T-helper 22 cell (primary cell): ENCODE results near the gene XPC.

Source experiments
- DNase-seq: peaks from one replicate; pipeline ENCODE4 v3.0.0-alpha.2; 2020; ENCODE audit warnings: low read depth

Gene XPC

DNA sequence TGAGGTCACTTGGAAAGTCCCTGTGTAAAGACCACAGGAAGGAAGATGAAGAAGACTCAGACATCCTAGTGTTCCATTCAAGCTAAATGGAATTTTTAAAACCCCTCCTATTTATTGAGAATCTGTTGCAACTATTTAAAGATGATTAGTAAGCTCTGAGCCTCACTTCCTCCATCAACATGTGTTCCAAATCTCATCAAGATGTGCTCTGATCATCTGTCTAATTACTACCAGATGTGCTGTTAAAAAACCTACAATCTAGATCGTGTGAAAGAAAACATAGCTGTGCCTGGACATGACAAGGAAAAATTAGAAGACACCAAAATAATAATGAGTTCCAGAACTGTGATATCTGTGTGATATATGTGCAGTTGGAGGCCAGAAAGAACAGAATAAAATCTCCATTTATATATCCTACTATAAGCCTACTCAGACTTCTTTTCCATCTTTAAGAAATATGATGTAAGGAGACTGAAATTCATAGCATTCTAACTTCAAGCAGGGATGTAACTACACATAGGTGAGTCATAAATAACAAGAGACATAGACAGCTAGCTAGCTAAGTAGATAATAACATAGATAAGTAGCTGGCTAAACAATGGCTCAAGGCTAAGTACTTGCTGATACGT lies 7.8 kb downstream of the XPC start:
- DNase-seq: no peak

DNA sequence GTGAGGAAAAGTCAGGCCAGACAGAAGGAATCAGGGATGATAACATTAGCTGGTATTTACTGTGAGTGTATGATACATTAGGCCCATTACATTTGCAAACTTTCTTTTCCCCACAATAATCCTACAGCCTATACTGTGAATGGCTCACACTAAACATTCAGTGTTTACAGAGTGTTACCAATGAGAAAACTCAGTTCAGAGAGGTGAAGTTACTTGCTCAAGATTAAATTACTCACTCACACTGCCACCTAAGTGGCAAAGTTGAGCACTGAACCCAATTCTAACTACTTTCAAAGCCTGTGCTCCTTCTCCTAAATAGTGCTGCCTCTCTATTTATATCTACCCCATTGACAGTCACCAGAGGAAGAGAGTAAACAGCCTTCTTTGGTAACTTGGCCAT lies 8.5 kb downstream of the XPC start:
- no peak for DNase-seq

DNA sequence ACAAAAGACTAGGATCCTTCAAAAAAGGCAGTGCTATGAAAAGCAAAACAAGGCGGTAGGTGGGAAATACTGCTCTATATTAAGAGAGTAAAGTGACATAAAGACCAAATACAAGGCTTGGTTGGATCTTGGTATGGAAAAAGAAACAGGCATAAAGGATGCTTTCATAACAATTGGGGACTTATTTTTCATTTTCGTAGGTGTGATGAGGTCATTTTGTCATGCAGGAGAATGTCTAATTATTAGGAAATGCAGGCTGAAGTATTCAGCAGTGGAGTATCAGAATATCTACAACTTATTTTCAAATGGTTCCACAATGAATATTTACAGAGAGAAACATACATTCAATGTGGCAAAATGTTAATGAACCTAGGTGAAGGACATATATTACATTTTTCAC lies 9.0 kb downstream of the XPC start:
- no peak for DNase-seq

DNA sequence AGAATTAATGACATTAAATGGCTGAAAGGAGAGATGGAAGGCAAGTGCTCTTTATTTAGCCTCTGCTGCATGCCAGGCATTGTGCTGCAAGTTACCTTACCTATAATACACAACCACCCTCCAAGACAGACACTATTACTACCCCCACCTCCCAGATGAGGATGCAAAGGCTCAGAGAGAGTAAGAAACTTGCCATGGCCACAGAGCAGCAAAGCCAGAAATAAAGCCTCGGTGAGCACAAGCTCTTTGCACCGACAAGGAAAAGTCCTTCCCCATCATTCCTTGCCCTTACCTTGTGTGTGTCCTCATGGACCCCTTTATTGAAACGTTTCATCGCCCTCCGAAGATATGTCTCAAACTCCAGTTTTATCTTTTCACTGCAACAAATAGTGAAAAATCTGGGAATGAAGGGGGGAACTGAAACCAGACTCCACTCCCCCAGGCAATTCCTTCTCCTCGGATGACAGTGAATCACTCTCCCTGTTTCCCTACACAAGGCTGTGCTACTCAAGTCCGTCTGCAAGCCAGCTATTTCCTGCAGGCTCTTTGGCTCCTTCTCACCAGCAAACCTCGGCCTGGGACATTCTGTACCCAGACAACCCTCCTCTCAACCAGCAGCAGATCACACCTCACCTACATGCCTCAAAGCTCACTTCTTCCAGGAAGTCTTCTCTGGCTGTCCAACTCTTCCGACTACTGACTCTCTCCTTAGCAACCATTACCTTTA lies 11.4 kb downstream of the XPC start:
- no peak for DNase-seq

DNA sequence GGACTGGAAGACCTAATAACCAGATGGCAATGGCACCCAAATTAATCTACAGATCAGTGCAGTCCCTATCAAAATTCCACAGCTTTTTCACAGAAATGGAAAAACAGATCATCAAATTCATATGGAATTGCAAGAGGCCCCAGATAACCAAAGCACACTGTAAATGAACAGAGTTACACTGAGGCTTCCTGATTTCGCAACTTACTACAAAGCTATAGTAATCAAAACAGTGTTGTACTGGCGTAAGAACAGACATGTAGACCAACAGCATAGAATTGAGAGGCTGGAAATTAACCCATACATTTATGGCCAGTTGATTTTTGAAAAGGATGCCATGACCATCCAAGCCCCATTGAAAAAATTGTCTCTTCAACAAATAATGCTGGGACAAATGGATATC lies 16.2 kb downstream of the XPC start:
- no peak for DNase-seq

DNA sequence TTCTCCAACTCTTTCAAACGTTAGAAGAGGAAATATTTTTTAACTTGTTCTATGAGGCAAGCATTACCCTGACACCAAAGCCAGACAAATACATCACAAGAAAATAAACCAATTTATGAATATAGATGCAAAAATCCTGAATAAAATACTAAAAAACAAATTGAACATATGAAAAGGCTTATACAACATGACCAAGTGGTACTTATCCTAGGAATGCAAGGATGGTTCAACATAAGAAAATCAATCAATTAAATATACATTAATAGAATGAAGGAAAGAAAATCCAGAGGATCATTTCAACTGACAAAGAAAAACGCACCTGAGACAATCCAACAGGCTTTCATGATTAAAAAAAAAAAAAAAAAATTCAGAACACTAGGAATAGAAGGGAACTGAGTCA lies 17.1 kb downstream of the XPC start:
- DNase-seq: no peak

DNA sequence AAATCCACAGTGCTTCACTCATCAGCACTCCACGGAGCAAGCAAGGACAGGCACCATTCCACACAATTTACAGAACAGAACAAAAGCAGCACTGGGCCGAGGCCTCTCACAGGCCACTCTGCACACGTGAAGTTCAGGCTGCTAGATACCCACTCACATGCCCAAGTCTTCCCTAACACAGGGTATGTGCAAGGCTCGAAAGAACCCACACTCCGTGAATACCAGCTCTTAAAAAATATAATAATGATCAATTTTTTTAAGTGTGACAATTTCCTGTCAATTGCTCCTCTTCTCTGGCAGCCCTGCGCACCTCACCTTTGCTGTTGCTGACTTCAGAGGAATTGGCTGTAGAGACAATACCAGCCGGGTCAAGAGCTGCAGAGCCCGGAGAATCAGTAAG lies 19.0 kb downstream of the XPC start:
- no peak for DNase-seq

DNA sequence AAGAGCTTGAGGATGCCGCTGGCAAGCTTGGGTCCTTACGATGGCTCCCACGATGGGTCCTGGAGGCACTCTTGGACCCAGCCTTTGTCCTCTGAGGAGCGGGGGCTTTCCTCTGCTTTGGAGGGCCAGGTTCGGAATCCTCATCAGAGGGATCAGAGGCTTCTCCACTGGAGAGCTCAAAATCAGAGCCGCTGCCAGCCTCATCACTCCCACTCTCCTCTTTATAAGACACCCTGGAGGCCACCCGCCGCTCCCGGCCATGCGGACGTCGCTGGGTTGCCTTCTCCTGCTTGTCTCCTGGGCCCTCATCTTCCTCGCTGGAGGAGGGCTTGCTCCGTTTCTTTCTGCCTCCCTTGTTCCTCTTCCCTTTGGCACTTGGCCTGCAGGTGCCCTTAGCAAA lies 20.0 kb downstream of the XPC start:
- no peak for DNase-seq

DNA sequence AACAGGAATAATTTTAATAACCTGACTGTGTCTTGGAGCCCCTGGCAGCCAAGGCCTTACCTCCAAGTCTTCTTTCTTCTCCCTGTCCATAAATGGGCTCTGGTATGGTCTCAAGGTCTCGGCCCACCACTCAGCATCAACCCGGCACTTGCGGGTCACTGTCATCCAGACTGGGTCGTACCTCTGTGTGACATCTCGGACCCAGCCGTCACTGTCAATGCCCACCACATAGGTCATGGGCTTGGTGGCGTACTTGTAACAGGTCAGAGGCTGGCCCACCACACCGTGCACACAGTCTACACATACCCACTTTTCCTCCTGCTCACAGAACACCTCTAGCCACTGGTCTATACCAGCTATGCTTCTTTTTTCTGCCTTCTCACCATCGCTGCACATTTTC lies 20.4 kb downstream of the XPC start:
- DNase-seq: no peak

DNA sequence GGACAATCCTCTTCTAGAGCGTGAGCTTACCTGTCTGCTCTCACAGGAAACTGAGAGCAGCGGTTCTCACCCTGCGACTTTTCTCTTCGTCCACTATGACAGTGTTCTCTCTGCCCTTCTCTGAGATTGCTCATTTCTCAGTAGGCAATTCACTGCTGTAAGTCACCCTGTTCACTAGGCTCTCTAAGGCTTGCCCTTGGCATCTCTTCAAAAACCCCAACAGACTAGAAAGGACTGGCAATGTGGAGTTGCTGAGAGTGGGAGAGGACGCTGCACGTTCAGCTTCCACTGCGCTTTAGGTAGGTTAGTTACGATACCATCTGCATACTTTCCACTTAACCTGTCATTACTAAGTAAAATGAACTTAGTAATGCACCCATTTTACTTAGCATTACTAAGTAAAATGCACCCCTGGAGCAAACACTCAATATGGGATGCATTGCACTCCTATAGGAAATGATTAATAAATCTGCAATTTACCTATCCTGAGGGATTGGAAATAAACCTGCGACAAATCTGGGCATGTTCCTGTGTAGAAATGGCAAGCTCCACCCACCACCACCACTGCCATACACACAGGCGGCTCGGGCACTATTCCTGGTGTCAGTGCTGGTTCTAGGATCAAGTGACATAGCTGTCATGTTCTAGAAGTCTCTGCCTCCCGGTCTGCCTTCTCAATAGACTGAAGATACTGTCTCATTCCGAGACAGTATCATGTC lies 21.4 kb downstream of the XPC start:
- no peak for DNase-seq

DNA sequence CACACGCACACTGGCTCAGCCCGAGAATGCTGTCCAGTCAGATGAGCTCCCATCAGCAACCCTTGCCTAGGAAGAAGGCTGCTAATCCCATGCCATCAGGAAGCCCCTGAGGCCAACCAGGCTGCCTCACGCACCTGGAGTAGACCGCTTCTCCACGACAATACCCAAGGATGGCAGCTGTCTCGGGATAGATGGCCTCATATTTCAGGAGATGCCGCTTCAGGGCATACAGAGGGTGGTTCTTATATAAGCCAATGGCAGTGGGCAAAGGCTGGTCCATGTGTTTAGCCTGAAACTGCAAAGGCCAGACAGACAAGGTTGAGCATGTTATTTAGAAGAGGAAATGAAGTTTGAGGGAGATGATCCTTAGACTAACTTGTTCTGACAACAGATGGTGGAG lies 22.2 kb downstream of the XPC start:
- no peak for DNase-seq

DNA sequence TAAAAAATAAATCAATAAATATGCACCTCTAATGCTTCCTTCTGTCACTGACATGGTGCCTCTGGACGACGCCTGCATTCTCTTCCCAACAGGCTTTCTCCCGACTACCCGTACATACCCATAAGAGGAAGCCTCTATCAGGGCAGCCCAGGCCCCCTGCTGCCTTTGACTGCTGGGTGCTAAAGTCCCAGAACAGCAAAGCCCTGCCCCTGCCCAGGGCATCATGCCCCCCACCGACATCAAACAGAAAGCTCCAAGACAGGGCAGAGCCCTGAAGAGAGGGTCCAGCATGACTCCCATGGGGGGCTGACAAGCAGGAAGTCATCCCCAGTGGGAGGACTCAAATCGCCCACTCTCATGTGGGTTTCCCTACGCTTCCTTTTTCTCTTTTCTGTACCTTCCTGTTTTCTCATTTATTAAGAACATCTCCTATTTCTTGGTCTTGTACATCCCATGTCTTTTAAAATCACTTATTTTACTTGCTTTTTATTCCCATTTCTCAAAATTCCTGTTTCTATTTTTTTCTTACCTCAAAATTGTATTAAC lies 23.4 kb downstream of the XPC start:
- no peak for DNase-seq

DNA sequence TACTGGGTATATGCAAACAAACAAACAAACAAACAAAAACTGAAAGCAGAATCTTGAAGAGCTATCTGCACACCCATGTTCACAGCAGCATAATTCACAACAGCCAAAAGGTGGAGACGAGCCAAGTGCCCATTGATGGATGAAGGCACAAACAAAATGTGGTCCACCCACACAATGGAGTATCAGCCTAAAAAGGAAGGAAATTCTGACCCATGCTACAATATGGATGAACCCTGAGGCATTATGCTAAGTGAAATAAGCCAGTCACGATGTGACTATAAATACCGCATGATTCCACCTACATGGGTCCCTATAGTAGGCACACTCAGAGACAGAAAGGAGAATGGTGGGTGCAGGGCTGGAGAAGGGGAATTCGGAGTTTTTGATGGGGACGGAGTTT lies 24.1 kb downstream of the XPC start:
- DNase-seq: no peak

DNA sequence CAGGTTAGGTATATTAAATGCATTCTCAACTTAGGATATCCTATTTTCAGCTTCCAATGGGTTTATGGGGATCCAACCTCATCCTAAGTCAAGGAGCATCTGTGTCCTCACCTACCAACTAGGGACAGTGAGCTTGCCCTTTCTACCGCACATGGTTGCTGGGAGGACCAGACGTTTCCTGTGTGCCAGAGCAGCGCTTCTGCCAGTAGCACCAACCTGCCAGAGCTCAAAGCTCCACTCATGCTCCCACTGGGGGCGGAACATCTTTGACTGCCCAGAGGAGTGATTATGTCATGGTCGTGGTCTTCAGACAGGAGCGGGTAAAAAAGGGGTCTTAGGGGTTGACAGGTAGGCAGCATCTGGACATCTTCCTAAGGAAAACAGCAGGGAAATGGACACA lies 24.7 kb downstream of the XPC start:
- no peak for DNase-seq

DNA sequence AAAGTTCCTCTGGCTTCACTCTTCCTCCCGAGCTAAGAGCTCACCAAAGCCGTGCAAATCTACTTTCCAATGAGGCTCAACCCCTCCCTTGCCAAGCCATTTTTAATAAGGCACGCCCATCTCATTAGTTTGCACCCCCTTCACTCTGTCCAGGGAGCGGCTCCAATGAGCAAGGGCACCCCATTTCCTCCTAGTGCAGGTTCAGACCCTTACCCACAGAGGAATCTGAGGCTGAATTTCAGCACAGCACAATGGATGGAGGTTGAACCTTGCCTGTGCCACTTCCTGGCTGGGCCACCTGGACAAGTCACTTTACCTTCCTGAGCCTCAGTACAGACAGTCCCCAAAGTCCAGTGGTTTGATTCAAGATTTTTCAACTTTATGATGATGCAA lies 25.4 kb downstream of the XPC start:
- DNase-seq: no peak

DNA sequence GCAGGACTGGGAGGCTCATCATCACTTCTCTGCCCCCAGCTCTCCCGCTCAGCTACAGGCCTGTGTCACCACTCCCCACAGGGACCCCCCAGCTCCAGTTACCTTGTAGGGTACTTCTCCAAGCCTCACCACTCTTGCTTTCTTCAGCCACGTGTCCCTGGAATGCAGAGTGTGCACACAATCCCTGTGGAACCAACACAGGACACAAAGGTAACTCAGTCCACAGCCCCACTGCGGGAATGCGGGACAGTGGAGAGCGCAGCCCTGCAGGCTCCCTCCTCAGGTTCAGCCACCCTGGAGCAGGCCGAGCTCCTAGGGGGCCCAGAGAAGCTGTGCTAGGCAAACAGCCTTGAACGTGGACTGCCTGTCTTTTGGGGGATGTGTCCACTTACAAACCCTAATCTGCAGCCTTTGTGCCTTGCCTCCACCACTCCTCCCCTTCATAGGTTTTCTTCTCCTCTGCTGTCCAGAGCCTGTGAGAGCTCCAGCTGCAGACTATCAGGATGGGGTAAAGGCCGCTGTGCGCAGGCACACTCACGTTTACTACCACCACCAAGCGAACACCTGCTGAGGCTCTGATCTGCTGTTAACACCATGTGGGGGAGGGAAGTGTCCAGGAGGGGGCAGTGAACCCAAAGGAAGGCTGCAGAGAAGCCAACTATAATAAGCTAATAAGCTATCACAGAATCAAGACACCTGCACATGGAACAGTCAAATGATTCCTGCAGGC lies 26.0 kb downstream of the XPC start:
- no peak for DNase-seq

DNA sequence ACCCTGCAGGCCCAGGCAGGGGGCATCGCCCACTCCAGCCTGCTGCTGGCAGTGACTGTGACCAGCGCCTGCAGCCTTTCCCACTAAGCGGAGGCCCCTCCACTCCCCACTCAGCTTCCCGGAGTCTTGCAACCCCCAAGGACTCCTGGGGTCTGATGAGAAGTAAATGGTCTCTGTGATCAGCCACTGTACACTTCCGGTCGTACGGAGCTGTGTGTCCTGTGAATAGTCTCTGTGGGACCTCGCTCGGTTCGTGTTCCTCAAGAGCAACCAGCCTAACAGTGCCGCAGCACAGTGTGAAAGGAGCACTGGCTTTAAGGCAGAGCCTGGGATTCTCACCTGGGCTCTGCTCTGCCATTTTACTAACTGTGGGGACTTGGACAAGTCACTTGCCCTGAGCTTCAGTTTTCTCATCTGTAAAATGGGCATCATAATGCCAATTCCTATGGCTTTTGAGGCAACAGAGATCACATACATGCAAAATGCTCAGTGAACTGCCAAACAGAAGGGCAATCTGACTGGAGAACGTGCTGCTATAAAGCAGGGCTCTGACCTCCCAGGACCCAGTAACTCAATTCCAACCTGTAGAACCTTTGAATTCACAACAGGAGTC lies 26.8 kb downstream of the XPC start:
- no peak for DNase-seq

DNA sequence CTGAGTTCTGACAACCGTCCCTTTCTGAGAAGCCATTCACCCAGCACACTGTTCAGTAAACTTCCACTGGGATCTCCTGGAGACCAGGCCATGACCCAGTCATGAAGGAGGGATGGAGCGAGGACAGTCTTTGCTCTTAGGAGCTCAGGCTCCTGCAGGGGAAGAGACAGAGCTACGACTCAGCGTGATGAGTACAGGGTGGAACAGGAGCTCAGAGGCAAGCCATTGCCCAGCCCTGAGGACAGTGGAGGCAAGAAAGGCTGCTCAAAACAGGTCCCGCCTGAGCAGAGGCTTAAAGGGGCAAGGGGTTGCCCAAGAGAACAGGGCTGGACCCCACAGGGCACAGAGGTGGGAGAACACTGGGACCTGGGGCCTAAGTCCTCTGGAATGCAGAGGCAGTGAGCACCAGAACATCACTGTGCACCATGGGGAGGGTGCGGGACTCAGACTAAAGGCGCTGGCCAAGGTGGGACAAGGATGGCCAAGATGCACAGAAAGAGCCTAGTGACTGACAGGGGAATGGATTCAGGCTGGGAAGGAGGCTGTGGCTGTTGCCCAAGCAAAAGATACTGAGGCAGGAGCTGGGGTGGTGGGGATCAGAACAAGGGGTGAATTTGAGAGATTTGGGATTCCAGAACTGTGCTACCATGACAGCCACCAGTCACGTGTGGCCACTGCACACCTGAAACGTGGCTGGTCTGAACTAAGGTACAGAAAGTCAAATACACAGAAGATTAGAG lies 27.7 kb downstream of the XPC start:
- DNase-seq: no peak

DNA sequence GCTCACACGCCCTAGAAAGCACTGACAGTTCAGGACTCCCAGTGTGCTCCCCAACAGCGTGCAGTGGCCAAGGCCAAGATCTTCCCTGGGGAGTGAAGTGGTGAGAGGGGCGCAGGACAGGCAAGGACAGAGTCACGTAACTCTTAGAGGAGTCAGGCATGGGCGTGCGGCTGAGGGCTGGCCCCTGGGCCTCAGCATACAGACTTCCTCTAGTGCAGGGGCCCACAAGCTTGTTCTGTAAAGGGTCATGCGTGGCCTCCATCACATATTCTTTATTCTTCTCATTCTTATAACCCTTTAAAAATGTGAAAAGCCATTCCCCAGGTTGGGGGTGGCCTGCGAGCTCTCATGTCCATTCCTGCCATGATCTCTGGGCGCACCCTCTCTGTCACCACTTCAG lies 28.3 kb downstream of the XPC start:
- no peak for DNase-seq

DNA sequence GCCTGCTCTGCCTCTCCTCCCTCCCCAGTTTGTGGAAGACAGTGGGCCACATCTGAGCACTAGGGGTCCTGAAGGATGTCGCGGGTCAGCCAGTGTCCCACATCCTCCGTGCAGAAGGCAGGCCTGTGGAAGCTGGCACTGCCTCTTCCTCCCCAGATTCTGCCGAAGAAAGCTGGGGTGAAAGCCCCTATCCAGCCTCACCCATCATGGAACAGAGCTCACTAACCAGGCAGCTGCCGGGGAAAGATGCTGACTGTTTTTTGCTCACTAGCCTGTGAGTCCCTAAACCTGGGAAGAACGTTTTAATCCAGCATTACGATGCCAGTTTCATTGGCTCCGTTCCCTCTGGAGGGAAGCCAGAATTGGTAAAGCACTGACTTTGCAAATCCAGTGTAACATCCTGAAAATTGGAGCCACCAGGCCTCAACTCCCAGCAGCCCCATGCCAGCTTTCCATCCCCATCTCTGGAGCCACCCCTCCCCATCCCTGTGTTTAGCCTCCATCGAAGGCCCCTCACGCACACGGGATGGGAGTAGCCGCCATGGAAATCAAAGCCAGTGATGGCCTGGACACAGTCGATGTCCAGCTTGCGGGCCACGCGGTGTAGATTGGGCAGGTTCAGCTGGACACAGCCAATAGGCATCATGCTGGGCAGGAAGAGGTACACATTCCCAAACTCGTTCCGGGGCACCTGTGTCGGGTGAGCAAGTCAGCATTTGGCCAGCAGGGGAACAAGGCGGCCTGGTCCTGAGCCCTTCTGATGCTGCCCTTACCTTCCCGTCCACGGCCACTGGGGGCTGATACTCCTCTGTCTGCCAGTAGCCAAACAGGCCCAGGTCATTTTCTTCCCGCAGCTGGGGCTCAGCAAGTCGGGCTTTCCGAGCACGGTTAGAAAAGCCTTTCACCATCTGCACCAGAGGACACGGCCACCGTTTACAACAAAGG lies 30.1 kb downstream of the XPC start:
- no peak for DNase-seq
